GM12878 (cell line): ENCODE data around the gene TBP. TPM values are rescaled to one million over a fixed set of nuclear protein-coding genes. Genes with fewer than 3 reads are reported as not detected.

Experiments used
- BRCA1 ChIP-seq: IDR thresholded peaks from 2 replicates; pipeline ENCODE4 v1.6.1; 2011; ENCODE audit warnings: low read depth, low read length, improper control_type of control experiment
- CHD2 ChIP-seq: IDR thresholded peaks from 2 replicates; pipeline ENCODE4 v1.6.1; 2011; ENCODE audit warnings: low read depth, low read length, improper control_type of control experiment, borderline replicate concordance
- CREB1 ChIP-seq: IDR thresholded peaks from 2 replicates; pipeline ENCODE4 v1.6.1; 2012; ENCODE audit warnings: low read depth, mild to moderate bottlenecking, inconsistent platforms
- EZH2 ChIP-seq: IDR thresholded peaks from 2 replicates; pipeline ENCODE4 v1.6.1; 2012; ENCODE audit warnings: low read depth, mild to moderate bottlenecking, control low read depth, inconsistent platforms, low read length, borderline replicate concordance; ENCODE audit not compliant: control insufficient read depth
- FOXM1 ChIP-seq: IDR thresholded peaks from 2 replicates; pipeline ENCODE4 v1.6.1; 2012; ENCODE audit warnings: low read depth, mild to moderate bottlenecking, inconsistent platforms, low read length, moderate library complexity
- IKZF1 ChIP-seq: fragments of 450-650 bp; conservative IDR thresholded peaks from 2 replicates; pipeline ENCODE4 v1.6.1; 2017; ENCODE audit warnings: antibody characterized with exemption, mild to moderate bottlenecking
- KDM1A ChIP-seq: fragments of 200-600 bp; sonication (generic); IDR thresholded peaks from 2 replicates; pipeline ENCODE4 v1.6.1; 2016; ENCODE audit warnings: borderline replicate concordance
- MEF2A ChIP-seq: IDR thresholded peaks from 2 replicates; pipeline ENCODE4 v1.6.1; 2011; ENCODE audit warnings: low read depth, mild to moderate bottlenecking, low read length, moderate library complexity; ENCODE audit not compliant: insufficient read depth
- MXI1 ChIP-seq: fragments of 150-350 bp; IDR thresholded peaks from 2 replicates; pipeline ENCODE4 v1.6.1; 2011; ENCODE audit warnings: low read depth, mild to moderate bottlenecking, inconsistent platforms, low read length, improper control_type of control experiment
- NFYA ChIP-seq: IDR thresholded peaks from 2 replicates; pipeline ENCODE4 v1.6.1; 2011; ENCODE audit warnings: low read depth, mild to moderate bottlenecking, low read length, improper control_type of control experiment, borderline replicate concordance
- NR2C2 ChIP-seq: IDR thresholded peaks from 2 replicates; pipeline ENCODE4 v1.6.1; 2011; ENCODE audit warnings: borderline replicate concordance, low read depth; ENCODE audit not compliant: control insufficient read depth, insufficient read length
- PAX8 ChIP-seq: fragments of 450-650 bp; IDR thresholded peaks from 2 replicates; pipeline ENCODE4 v1.6.1; 2017; ENCODE audit warnings: mild to moderate bottlenecking, moderate library complexity
- POLR2AphosphoS2 ChIP-seq: IDR thresholded peaks from 2 replicates; pipeline ENCODE4 v1.6.1; 2011; ENCODE audit warnings: low read depth, mild to moderate bottlenecking, low read length, improper control_type of control experiment, moderate library complexity
- RCOR1 ChIP-seq: conservative IDR thresholded peaks from 2 replicates; pipeline ENCODE4 v1.6.1; 2012; ENCODE audit warnings: low read depth, low read length, improper control_type of control experiment
- RFX5 ChIP-seq: IDR thresholded peaks from 2 replicates; pipeline ENCODE4 v1.6.1; 2011; ENCODE audit warnings: low read depth, low read length, improper control_type of control experiment
- RUNX3 ChIP-seq: IDR thresholded peaks from 2 replicates; pipeline ENCODE4 v1.6.1; 2012; ENCODE audit warnings: low read length, inconsistent platforms
- SREBF1 ChIP-seq: IDR thresholded peaks from 2 replicates; pipeline ENCODE4 v1.6.1; 2012; ENCODE audit warnings: mild to moderate bottlenecking, low read length
- SREBF2 ChIP-seq: IDR thresholded peaks from 2 replicates; pipeline ENCODE4 v1.6.1; 2012; ENCODE audit warnings: mild to moderate bottlenecking, low read length
- TBL1XR1 ChIP-seq: IDR thresholded peaks from 2 replicates; pipeline ENCODE4 v1.6.1; 2012; ENCODE audit warnings: low read depth, low read length, improper control_type of control experiment
- polyA plus RNA-seq, 11 experiments: library from polyadenylated mRNA; depleted of rRNA in 4 of 11; unstranded in 6 of 11; stranded (reverse) in 5 of 11; fragments of >200 nt; fragmentation: Nextera tagmentation in 4 of 11; fragmentation: Illumina TruSeq in 1 of 11; extraction: Ambion mirVana in 4 of 11; extraction: Trizol in 1 of 11; gene quantifications; 1 replicate in 1 of 11; 2 replicates in 10 of 11; pipeline versions ENCODE4 v1.2.1 to v1.2.3, GENCODE V29; 2011 to 2016; ENCODE audit warnings: inconsistent platforms in 2 of 11, missing spikeins in 2 of 11, low read depth in 1 of 11
- total RNA-seq, 4 experiments: library from RNA; depleted of rRNA in 3 of 4; stranded (reverse); fragments of >200 nt in 3 of 4; fragmentation: Illumina TruSeq in 1 of 4; extraction: Trizol in 1 of 4; gene quantifications; 2 replicates each; pipeline versions ENCODE4 v1.2.1 to v1.2.3, GENCODE V29; 2013 to 2021
- TF ChIP-seq, protein P1 (sequence below), 3 experiments: IDR thresholded peaks in 2 of 3; conservative IDR thresholded peaks in 1 of 3; 2 replicates each; pipeline ENCODE4 v1.5.1; 2011; ENCODE audit warnings: low read depth in 3 of 3, low read length in 3 of 3, mild to moderate bottlenecking in 3 of 3, control low read depth in 2 of 3, moderate library complexity in 2 of 3, inconsistent platforms in 1 of 3, mixed read lengths in 1 of 3; ENCODE audit not compliant: control insufficient read depth in 2 of 3, insufficient read depth in 1 of 3; ENCODE audit errors: extremely low read depth in 1 of 3
- TF ChIP-seq, protein P2 (sequence below): fragments of 450-650 bp; IDR thresholded peaks from 2 replicates; pipeline ENCODE4 v1.6.1; 2016; ENCODE audit warnings: mild to moderate bottlenecking
- TF ChIP-seq, protein P3 (sequence below): fragments of 450-650 bp; formaldehyde crosslinking; IDR thresholded peaks from 2 replicates; pipeline ENCODE4 v1.4.0; 2022; ENCODE audit warnings: mild to moderate bottlenecking, moderate library complexity
- TF ChIP-seq, protein P4 (sequence below): IDR thresholded peaks from 2 replicates; pipeline ENCODE4 v1.6.1; 2012; ENCODE audit warnings: low read length, inconsistent platforms

Gene TBP
- total and polyA plus RNA-seq, 10 of the 15 experiments (the other 5 are each of a cell fraction or from before 2014, with no cell fraction given) = 13.6 to 39.5 (median 26.5) TPM

DNA sequence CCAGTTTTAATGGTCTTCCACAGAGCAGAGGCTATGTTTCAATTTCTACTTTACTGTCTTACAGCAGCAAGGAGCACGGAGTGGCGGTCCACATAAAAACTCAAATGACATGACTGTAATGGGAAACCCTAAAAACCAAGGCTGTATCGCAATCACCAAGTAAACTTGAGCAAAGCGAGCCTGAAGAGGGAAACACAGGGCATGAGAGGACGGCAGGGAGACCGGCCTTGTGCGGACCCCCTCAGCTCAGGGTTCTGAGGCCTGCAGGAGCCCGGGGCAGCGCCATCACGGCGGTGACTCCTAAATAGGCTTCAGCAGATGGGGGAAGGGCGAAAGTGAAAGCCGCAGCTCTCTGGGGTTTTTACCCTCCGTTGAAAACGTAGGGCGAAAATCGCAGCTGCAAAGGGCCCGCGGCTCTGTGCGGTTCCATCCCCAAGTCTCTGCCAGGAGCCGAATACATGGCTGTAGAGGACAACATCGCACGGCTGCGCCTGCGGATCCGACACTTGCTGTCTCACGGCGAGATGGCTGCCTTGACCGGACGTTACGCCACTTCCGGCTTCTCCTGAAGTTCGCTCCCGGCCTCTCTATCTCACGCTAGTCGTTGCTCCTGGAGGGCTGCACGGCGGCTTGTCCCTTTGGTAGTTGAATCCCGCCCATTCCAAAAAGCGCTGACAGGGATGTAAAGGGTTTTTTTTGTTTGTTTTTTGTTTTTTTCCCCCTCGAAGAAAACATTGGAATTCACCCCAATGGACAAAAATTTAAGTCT, 1.2 kb upstream of the TBP start, which contains the start of gene PSMB1 (continued):
- no peak for TF ChIP-seq NR2C2
- TF ChIP-seq PAX8 = no peak
- TF ChIP-seq FOXM1 = no peak
- peak; percentile 86 for TF ChIP-seq IKZF1
- TF ChIP-seq CHD2 = peak; percentile 87
- peak; percentile 96 for TF ChIP-seq CREB1
- TF ChIP-seq, protein P1, sequence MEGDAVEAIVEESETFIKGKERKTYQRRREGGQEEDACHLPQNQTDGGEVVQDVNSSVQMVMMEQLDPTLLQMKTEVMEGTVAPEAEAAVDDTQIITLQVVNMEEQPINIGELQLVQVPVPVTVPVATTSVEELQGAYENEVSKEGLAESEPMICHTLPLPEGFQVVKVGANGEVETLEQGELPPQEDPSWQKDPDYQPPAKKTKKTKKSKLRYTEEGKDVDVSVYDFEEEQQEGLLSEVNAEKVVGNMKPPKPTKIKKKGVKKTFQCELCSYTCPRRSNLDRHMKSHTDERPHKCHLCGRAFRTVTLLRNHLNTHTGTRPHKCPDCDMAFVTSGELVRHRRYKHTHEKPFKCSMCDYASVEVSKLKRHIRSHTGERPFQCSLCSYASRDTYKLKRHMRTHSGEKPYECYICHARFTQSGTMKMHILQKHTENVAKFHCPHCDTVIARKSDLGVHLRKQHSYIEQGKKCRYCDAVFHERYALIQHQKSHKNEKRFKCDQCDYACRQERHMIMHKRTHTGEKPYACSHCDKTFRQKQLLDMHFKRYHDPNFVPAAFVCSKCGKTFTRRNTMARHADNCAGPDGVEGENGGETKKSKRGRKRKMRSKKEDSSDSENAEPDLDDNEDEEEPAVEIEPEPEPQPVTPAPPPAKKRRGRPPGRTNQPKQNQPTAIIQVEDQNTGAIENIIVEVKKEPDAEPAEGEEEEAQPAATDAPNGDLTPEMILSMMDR (IDR thresholded peaks at IDR 0.05 in 2 of 3, conservative IDR thresholded peaks at IDR 0.05 in 1 of 3; ENCODE audit: control insufficient read depth in 2 of 3, extremely low read depth in 1 of 3, insufficient read depth in 1 of 3, low read depth in 3 of 3, low read length in 3 of 3) = no peak
- TF ChIP-seq KDM1A = no peak
- TF ChIP-seq SREBF2 = no peak
- no peak for TF ChIP-seq RCOR1
- TF ChIP-seq, protein P2, sequence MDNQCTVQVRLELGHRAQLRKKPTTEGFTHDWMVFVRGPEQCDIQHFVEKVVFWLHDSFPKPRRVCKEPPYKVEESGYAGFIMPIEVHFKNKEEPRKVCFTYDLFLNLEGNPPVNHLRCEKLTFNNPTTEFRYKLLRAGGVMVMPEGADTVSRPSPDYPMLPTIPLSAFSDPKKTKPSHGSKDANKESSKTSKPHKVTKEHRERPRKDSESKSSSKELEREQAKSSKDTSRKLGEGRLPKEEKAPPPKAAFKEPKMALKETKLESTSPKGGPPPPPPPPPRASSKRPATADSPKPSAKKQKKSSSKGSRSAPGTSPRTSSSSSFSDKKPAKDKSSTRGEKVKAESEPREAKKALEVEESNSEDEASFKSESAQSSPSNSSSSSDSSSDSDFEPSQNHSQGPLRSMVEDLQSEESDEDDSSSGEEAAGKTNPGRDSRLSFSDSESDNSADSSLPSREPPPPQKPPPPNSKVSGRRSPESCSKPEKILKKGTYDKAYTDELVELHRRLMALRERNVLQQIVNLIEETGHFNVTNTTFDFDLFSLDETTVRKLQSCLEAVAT = peak; percentile 76
- no peak for TF ChIP-seq SREBF1
- peak; percentile 87 for TF ChIP-seq MXI1
- no peak for TF ChIP-seq EZH2
- TF ChIP-seq, protein P3, sequence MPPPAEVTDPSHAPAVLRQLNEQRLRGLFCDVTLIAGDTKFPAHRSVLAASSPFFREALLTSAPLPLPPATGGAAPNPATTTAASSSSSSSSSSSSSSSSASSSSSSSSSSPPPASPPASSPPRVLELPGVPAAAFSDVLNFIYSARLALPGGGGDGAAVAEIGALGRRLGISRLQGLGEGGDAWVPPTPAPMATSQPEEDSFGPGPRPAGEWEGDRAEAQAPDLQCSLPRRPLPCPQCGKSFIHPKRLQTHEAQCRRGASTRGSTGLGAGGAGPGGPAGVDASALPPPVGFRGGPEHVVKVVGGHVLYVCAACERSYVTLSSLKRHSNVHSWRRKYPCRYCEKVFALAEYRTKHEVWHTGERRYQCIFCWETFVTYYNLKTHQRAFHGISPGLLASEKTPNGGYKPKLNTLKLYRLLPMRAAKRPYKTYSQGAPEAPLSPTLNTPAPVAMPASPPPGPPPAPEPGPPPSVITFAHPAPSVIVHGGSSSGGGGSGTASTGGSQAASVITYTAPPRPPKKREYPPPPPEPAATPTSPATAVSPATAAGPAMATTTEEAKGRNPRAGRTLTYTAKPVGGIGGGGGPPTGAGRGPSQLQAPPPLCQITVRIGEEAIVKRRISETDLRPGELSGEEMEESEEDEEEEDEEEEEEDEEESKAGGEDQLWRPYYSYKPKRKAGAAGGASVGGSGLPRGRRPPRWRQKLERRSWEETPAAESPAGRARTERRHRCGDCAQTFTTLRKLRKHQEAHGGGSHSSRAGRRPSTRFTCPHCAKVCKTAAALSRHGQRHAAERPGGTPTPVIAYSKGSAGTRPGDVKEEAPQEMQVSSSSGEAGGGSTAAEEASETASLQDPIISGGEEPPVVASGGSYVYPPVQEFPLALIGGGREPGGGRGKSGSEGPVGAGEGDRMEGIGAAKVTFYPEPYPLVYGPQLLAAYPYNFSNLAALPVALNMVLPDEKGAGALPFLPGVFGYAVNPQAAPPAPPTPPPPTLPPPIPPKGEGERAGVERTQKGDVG (CRISPR knock-in tag) = no peak
- TF ChIP-seq NFYA = no peak
- no peak for TF ChIP-seq BRCA1
- peak; percentile 82 for TF ChIP-seq POLR2AphosphoS2
- TF ChIP-seq TBL1XR1 = no peak
- no peak for TF ChIP-seq MEF2A
- TF ChIP-seq, protein P4, sequence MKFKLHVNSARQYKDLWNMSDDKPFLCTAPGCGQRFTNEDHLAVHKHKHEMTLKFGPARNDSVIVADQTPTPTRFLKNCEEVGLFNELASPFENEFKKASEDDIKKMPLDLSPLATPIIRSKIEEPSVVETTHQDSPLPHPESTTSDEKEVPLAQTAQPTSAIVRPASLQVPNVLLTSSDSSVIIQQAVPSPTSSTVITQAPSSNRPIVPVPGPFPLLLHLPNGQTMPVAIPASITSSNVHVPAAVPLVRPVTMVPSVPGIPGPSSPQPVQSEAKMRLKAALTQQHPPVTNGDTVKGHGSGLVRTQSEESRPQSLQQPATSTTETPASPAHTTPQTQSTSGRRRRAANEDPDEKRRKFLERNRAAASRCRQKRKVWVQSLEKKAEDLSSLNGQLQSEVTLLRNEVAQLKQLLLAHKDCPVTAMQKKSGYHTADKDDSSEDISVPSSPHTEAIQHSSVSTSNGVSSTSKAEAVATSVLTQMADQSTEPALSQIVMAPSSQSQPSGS = no peak
- TF ChIP-seq RFX5 = no peak
- TF ChIP-seq RUNX3 = peak; percentile 43
